Inflammatory macrophage treated with lipopolysaccharide for 4 hours (primary cell): ENCODE data around the gene KRT5.
"Not testable (repeated sequence)": the region's sequence is repeated elsewhere in the genome, so short reads cannot be mapped to it uniquely, and the experiment has no call there.

Source experiments
- DNase-seq: peaks from one replicate; pipeline ENCODE4 v3.0.0-alpha.2; 2020

Gene KRT5

GRCh38 chr12:52518574-52519386 lies 1.4 kb downstream of the KRT5 start:
- DNase-seq, result no peak

GRCh38 chr12:52517888-52518287 lies 2.3 kb downstream of the KRT5 start:
- no peak for DNase-seq

GRCh38 chr12:52517005-52517835 lies 3.0 kb downstream of the KRT5 start:
- no peak for DNase-seq

GRCh38 chr12:52515927-52516831 lies 4.0 kb downstream of the KRT5 start:
- DNase-seq, result no peak

GRCh38 chr12:52515319-52515646 lies 4.9 kb downstream of the KRT5 start:
- DNase-seq, result no peak

- no peak for DNase-seq
These were observed 5.5 kb downstream of the KRT5 start for GRCh38 chr12:52514471-52515318.

- no peak for DNase-seq
These were observed 6.5 kb downstream of the KRT5 start for GRCh38 chr12:52513736-52514135.

GRCh38 chr12:52508211-52508610 lies 12.0 kb downstream of the KRT5 start:
- DNase-seq, result no peak

- peak; percentile 41 for DNase-seq
These were observed 13.1 kb downstream of the KRT5 start for GRCh38 chr12:52506858-52507715.

- peak; percentile 61 for DNase-seq
These were observed 17.3 kb downstream of the KRT5 start for GRCh38 chr12:52502877-52503276.

- DNase-seq, result no peak
These were observed 18.7 kb downstream of the KRT5 start for GRCh38 chr12:52501490-52501889.

GRCh38 chr12:52500574-52500973 lies 19.6 kb downstream of the KRT5 start:
- not testable (repeated sequence) for DNase-seq

GRCh38 chr12:52499806-52500560 lies 20.2 kb downstream of the KRT5 start:
- no peak for DNase-seq

GRCh38 chr12:52498946-52499345 lies 21.2 kb downstream of the KRT5 start:
- no peak for DNase-seq

- no peak for DNase-seq
These were observed 22.2 kb downstream of the KRT5 start for GRCh38 chr12:52497975-52498374.

- DNase-seq, result no peak
These were observed 23.6 kb downstream of the KRT5 start for GRCh38 chr12:52496590-52497071.

- DNase-seq, result no peak
These were observed 24.1 kb downstream of the KRT5 start for GRCh38 chr12:52496054-52496453.

- DNase-seq, result peak; percentile 18
These were observed 24.8 kb downstream of the KRT5 start for GRCh38 chr12:52495389-52495788.

GRCh38 chr12:52494518-52494917 lies 25.7 kb downstream of the KRT5 start:
- DNase-seq, result peak; percentile 18

GRCh38 chr12:52494100-52494499 lies 26.1 kb downstream of the KRT5 start:
- DNase-seq, result peak; percentile 17
